Middle frontal gyrus (tissue), 1 donor: ENCODE measurements around the gene TIA1.
"Not testable (repeated sequence)": the region's sequence is repeated elsewhere in the genome, so short reads cannot be mapped to it uniquely, and the experiment has no call there.

Experiments
- DNase-seq: peaks from one replicate; pipeline ENCODE4 v3.0.0-alpha.2; 2015; ENCODE audit warnings: low spot score; ENCODE audit errors: extremely low spot score

TIA1 gene

GRCh38 chr2:70214953-70215549, 33.4 kb downstream of the TIA1 start:
- DNase-seq = no peak

GRCh38 chr2:70214365-70214764, 34.1 kb downstream of the TIA1 start:
- DNase-seq = no peak

- no peak for DNase-seq
These were observed 36.0 kb downstream of the TIA1 start for GRCh38 chr2:70212298-70212932.

GRCh38 chr2:70211595-70211994, 36.8 kb downstream of the TIA1 start:
- no peak for DNase-seq

GRCh38 chr2:70204452-70204851, 44.0 kb downstream of the TIA1 start:
- no peak for DNase-seq

- DNase-seq = no peak
These were observed 45.3 kb downstream of the TIA1 start for GRCh38 chr2:70203086-70203485.

- DNase-seq = no peak
These were observed 46.1 kb downstream of the TIA1 start for GRCh38 chr2:70202236-70202806.

GRCh38 chr2:70201831-70202230, 46.6 kb downstream of the TIA1 start:
- no peak for DNase-seq

- DNase-seq = no peak
These were observed 47.1 kb downstream of the TIA1 start for GRCh38 chr2:70201225-70201768.

- DNase-seq = no peak
These were observed 49.0 kb downstream of the TIA1 start for GRCh38 chr2:70199320-70199864.

- no peak for DNase-seq
These were observed 55.9 kb downstream of the TIA1 start for GRCh38 chr2:70192516-70192915.

- DNase-seq = no peak
These were observed 57.1 kb downstream of the TIA1 start for GRCh38 chr2:70191244-70191735.

GRCh38 chr2:70190418-70191243, 57.8 kb downstream of the TIA1 start, which contains the start of gene C2orf42:
Gene C2orf42, minus strand, starts transcription at chr2:70191019. Its CDS starts 9,034 bp downstream, at chr2:70181985.
- DNase-seq = peak; percentile 95

GRCh38 chr2:70188460-70188859, 60.0 kb downstream of the TIA1 start:
- no peak for DNase-seq

GRCh38 chr2:70187170-70187569, 61.3 kb downstream of the TIA1 start:
- not testable (repeated sequence) for DNase-seq

- no peak for DNase-seq
These were observed 65.7 kb downstream of the TIA1 start for GRCh38 chr2:70182689-70183088.

GRCh38 chr2:70181363-70181956, 67.0 kb downstream of the TIA1 start:
- no peak for DNase-seq

- DNase-seq = no peak
These were observed 74.9 kb downstream of the TIA1 start for GRCh38 chr2:70173520-70173919.

- DNase-seq = not testable (repeated sequence)
These were observed 78.7 kb downstream of the TIA1 start for GRCh38 chr2:70169654-70170245.

GRCh38 chr2:70161069-70161534, 87.3 kb downstream of the TIA1 start:
- no peak for DNase-seq
